ENCODE data around the gene PNP. TPM values are rescaled to one million over a fixed set of nuclear protein-coding genes. Genes with fewer than 3 reads are reported as not detected.

PNP gene
- total and polyA plus RNA-seq, 10 of the 15 experiments (the other 5 are each of a cell fraction or from before 2014, with no cell fraction given) = 103 to 215 (median 138) TPM

GRCh38 chr14:20515846-20516245 lies 46.6 kb downstream of the PNP start:
- ChIA-PET POLR2A (no interaction called here), CTCF (no interaction called here)
- no peak for DNase-seq (ENCODE audit: low read depth, low spot score)

More at GRCh38 chr14:20515846-20516245, 46.6 kb downstream of the PNP start:
- no peak overlapping the region for H3K4me3 ChIP-seq
- RAD21 ChIA-PET (ENCODE audit: unreplicated experiment) = no interaction called here
- FAIRE-seq (no peak), ATAC-seq (no peak)
- H3K9ac ChIP-seq (ENCODE audit: control insufficient read depth, insufficient read depth, low read length) = no peak overlapping the region
- SMC1A ChIA-PET (ENCODE audit: uncharacterized antibody, unreplicated experiment) = no interaction called here
- no peaks in the 10 kb centered on the region for H4K20me1 ChIP-seq (ENCODE audit: control insufficient read depth, insufficient read depth)
- WGBS (ENCODE audit: insufficient coverage, insufficient replicate concordance, low lambda C conversion rate, missing lambda C conversion rate) = 27% methylated on average over 4 of the region's 4 CpGs
- no peaks in the 10 kb centered on the region for H3K79me2 ChIP-seq (ENCODE audit: control insufficient read depth, insufficient read depth, low read length)
- H2AFZ ChIP-seq (ENCODE audit: control insufficient read depth, low read depth, low read length) = no peak overlapping the region
- H3K27ac ChIP-seq (ENCODE audit: control insufficient read depth, insufficient read depth) = no peak overlapping the region
- no peaks in the 10 kb centered on the region for H3K27me3 ChIP-seq (replicated peaks in 1 of 2; ENCODE audit: control insufficient read depth in 2 of 2, insufficient read depth in 2 of 2, low read length in 1 of 2)
- no peaks in the 10 kb centered on the region for H3K9me3 ChIP-seq (replicated peaks; ENCODE audit: control insufficient read depth, insufficient read depth, low read length)
- TF ChIP-seq MXI1 (IDR thresholded peaks at IDR 0.05; ENCODE audit: low read depth, low read length) (no peak), SREBF1 (IDR thresholded peaks at IDR 0.05; ENCODE audit: low read length) (no peak), STAT3 (IDR thresholded peaks at IDR 0.05; ENCODE audit: low read depth, low read length) (no peak), NR2F1 (conservative IDR thresholded peaks at IDR 0.05) (no peak), CREB1 (IDR thresholded peaks at IDR 0.05; ENCODE audit: low read depth) (no peak), ZNF687 (IDR thresholded peaks at IDR 0.05) (no peak)
- TF ChIP-seq, protein P1, sequence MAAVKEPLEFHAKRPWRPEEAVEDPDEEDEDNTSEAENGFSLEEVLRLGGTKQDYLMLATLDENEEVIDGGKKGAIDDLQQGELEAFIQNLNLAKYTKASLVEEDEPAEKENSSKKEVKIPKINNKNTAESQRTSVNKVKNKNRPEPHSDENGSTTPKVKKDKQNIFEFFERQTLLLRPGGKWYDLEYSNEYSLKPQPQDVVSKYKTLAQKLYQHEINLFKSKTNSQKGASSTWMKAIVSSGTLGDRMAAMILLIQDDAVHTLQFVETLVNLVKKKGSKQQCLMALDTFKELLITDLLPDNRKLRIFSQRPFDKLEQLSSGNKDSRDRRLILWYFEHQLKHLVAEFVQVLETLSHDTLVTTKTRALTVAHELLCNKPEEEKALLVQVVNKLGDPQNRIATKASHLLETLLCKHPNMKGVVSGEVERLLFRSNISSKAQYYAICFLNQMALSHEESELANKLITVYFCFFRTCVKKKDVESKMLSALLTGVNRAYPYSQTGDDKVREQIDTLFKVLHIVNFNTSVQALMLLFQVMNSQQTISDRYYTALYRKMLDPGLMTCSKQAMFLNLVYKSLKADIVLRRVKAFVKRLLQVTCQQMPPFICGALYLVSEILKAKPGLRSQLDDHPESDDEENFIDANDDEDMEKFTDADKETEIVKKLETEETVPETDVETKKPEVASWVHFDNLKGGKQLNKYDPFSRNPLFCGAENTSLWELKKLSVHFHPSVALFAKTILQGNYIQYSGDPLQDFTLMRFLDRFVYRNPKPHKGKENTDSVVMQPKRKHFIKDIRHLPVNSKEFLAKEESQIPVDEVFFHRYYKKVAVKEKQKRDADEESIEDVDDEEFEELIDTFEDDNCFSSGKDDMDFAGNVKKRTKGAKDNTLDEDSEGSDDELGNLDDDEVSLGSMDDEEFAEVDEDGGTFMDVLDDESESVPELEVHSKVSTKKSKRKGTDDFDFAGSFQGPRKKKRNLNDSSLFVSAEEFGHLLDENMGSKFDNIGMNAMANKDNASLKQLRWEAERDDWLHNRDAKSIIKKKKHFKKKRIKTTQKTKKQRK (IDR thresholded peaks at IDR 0.05; ENCODE audit: low read depth, low read length) = no peak
- TF ChIP-seq, protein P2, sequence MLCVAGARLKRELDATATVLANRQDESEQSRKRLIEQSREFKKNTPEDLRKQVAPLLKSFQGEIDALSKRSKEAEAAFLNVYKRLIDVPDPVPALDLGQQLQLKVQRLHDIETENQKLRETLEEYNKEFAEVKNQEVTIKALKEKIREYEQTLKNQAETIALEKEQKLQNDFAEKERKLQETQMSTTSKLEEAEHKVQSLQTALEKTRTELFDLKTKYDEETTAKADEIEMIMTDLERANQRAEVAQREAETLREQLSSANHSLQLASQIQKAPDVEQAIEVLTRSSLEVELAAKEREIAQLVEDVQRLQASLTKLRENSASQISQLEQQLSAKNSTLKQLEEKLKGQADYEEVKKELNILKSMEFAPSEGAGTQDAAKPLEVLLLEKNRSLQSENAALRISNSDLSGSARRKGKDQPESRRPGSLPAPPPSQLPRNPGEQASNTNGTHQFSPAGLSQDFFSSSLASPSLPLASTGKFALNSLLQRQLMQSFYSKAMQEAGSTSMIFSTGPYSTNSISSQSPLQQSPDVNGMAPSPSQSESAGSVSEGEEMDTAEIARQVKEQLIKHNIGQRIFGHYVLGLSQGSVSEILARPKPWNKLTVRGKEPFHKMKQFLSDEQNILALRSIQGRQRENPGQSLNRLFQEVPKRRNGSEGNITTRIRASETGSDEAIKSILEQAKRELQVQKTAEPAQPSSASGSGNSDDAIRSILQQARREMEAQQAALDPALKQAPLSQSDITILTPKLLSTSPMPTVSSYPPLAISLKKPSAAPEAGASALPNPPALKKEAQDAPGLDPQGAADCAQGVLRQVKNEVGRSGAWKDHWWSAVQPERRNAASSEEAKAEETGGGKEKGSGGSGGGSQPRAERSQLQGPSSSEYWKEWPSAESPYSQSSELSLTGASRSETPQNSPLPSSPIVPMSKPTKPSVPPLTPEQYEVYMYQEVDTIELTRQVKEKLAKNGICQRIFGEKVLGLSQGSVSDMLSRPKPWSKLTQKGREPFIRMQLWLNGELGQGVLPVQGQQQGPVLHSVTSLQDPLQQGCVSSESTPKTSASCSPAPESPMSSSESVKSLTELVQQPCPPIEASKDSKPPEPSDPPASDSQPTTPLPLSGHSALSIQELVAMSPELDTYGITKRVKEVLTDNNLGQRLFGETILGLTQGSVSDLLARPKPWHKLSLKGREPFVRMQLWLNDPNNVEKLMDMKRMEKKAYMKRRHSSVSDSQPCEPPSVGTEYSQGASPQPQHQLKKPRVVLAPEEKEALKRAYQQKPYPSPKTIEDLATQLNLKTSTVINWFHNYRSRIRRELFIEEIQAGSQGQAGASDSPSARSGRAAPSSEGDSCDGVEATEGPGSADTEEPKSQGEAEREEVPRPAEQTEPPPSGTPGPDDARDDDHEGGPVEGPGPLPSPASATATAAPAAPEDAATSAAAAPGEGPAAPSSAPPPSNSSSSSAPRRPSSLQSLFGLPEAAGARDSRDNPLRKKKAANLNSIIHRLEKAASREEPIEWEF (IDR thresholded peaks at IDR 0.05; ENCODE audit: insufficient replicate concordance, low read depth, low read length) = no peak
- TF ChIP-seq, protein P3, sequence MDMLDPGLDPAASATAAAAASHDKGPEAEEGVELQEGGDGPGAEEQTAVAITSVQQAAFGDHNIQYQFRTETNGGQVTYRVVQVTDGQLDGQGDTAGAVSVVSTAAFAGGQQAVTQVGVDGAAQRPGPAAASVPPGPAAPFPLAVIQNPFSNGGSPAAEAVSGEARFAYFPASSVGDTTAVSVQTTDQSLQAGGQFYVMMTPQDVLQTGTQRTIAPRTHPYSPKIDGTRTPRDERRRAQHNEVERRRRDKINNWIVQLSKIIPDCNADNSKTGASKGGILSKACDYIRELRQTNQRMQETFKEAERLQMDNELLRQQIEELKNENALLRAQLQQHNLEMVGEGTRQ (IDR thresholded peaks at IDR 0.05; ENCODE audit: borderline replicate concordance, low read depth, low read length) = no peak
- no TSS peak for BruUV-seq (replicated peaks)
- H3K36me3 ChIP-seq (ENCODE audit: control insufficient read depth in 2 of 2, insufficient read depth in 2 of 2, low read length in 1 of 2) = no peaks in the 10 kb centered on the region
- H3K4me1 ChIP-seq (ENCODE audit: control insufficient read depth, insufficient read depth, low read length) = no peaks in the 10 kb centered on the region
- intact Hi-C loops (cut with micrococcal nuclease; ENCODE audit: unreplicated experiment) = no loop called here
- in situ Hi-C loops (cut with MboI) = no loop called here
- no peak overlapping the region for H3K4me2 ChIP-seq (ENCODE audit: control insufficient read depth, insufficient read depth)
